Renal cortical epithelial cell (primary cell): ENCODE results near the gene ACOXL. TPM values are rescaled to one million over a fixed set of nuclear protein-coding genes. Genes with fewer than 3 reads are reported as not detected.
A peak's percentile ranks its signal among the peaks of the same experiment; 100 is the strongest.
"Not testable (repeated sequence)": the region's sequence is repeated elsewhere in the genome, so short reads cannot be mapped to it uniquely, and the experiment has no call there.

Source experiments
- DNase-seq: peaks from one replicate; pipeline ENCODE4 v3.0.0-alpha.2; 2011; ENCODE audit warnings: low read depth
- total RNA-seq: library from RNA; depleted of rRNA; stranded (reverse); fragments of >200 nt; gene quantifications from 2 replicates; pipeline ENCODE4 v1.2.3, GENCODE V29; 2014

Gene ACOXL
- total RNA-seq, 1 donor from 2014 or later: not detected

DNA sequence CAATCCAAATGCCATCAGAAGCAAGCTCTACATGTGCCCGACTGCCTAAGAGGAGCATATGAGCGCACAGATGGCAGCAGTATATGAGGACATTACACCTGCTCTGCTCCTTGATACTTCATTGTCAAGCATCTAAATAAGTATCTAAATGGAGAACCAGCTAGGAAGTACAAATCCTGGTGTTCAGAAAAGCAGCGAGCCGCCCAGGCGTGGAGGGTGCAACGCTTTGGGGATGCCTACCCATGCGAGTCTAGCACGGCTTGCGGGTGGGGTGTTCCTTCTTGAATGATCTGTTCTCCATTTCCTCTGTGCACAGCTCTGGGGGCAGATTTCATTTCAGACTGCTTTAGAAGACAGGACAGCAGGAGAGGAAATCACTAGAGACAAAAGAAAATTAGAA, 325.3 kb downstream of the ACOXL start:
- DNase-seq: no peak

DNA sequence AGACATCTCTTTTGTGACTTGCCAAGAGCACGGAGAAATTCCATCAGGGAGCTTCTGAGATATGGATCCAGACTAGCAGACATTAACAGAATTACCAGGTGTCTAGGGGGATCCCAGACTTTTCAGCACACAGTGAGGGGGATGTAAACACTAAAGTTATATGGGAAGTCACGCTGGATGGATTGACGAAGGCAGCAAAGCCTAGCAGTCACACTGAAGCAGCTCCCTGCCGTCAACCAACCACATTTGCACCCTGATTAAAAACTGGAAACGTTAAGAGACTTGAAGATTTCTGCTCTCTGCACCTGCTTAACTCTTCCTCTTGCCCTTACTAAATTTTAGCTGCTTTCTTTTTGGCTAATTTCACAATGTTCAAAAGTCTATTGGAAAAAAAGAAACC, 325.9 kb downstream of the ACOXL start:
- no peak for DNase-seq

DNA sequence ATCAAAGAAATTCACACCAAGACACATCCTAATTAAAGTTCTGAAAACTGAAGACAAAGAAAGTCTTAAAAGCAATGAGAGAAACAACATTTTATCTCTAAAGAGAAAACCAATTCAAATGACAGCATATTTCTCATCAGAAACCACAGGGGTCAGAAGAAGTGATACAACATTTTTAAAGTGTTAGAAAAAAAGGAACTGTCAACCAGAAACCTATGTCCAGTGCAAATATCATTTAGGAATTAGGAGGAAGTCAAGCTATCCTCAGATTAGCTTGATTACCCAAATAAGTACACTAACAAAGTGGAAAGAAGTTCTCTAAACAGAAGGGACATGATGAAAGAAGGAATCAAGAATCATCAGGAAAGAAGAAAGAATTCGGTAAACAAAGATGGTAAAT, 328.8 kb downstream of the ACOXL start:
- DNase-seq: no peak

DNA sequence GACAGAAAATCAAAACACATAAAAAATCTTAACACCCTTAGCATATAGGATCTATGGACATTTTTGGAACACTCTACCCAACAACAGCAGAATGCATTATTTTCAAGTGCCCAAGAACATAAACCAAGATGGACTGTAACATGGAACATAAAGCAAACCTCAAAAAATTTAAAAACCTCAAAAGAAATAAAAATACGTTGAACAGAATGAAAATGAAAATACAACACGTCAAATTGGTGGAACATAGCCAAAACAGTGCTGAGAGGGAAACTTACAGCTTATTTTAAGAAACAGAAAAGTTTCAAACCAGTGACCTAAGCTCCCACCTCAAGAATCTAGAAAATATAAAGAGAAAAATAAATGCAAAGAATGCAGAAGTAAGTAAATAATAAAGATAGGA, 330.0 kb downstream of the ACOXL start:
- DNase-seq: no peak

DNA sequence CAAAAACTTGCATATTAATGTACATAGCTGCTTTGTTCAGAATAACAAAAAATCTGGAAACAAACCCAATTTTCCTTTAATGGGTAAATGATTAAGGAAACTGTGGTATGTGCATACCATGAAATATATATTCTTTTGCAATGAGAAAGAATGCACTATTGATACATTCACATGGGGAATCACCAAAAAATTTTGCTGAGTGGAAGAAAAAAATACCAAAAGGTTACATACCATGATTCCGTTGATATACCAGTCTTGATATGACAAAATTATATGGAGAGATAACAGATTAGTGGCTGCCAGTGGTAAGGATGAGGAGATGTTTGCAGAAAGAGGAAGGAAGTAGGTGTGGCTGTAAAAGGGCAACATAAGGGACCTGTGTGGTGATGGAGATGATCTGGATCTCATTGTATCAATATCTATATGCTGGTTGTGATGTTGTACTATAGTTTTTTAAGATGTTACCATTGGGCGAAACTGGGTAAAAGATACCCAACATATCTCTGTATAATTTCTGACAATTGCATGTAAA, 333.8 kb downstream of the ACOXL start:
- no peak for DNase-seq

DNA sequence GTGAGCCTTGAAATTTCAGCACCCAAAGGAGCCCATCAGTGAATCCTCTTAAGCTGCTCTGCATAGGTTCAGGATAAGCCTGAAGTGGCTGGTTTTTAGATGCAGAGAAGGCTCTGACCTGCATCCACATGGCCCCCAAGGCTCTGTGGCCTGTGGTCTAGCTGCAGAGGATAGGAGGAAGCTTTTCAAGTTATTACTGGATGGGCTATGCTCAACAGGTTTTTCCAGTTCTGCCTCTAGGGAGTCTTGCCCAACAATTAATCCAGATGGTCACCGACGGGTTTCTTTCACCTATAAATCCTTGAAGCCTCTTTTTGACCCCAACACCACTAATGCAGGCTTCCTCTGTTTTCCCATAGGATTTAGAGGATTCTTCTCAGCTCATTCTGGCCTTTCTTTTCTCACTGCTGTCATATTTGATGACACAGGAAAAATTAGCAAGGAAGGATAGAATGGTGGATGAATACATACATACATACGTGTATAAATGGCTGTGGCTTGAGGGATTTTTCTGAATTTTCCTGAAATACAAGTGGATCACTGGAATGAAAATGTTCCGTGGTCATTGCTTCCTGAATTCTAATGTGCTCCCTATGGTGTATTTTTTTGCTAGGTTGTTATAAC, 336.2 kb downstream of the ACOXL start:
- peak; percentile 47 for DNase-seq

DNA sequence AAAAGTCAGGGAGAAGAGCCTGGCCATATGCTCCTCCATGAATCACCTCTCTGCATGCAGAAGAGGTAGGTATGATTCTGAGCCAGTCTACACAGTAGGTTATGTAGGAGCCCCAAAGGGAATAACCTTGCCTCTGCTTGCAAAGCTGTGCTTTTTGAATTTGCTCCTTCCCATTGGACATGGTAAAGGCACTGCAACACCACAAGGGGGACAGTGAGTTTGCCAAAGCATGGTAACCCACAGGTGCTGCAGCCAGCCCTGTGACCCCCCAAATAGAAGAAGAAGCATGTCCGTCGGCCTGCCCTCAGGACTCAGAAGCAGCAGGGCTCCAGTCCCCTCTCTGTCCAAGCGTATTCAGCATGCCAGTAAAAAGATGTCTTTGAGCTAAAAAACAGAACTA, 337.3 kb downstream of the ACOXL start:
- DNase-seq: no peak

DNA sequence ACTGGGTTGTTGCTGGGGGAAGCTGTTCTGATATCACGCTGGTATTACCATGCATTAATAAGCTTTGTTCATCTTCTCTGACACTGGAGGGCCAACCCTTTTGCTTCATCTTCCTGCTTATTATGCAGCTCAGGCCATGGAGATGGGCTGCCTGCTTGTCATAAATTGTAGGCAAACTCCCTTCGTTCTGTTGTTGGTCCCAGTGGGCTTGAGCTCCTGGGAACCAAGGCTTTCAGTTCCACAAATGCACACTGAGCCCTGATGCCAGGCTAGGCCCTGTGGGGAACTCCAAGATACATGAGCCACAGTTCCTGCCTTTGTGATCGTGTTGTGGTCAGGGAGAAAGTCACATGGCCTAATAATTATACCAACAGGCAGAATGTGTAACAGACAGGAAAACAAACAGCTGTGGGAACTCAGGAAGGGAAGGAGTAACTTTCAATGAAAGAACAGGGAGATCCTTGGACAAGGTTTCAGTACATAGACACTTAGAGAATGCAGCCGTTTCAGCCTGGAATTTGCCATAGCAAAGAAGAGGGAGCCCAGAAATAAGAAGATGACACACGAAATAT, 339.3 kb downstream of the ACOXL start:
- peak; percentile 100 for DNase-seq

DNA sequence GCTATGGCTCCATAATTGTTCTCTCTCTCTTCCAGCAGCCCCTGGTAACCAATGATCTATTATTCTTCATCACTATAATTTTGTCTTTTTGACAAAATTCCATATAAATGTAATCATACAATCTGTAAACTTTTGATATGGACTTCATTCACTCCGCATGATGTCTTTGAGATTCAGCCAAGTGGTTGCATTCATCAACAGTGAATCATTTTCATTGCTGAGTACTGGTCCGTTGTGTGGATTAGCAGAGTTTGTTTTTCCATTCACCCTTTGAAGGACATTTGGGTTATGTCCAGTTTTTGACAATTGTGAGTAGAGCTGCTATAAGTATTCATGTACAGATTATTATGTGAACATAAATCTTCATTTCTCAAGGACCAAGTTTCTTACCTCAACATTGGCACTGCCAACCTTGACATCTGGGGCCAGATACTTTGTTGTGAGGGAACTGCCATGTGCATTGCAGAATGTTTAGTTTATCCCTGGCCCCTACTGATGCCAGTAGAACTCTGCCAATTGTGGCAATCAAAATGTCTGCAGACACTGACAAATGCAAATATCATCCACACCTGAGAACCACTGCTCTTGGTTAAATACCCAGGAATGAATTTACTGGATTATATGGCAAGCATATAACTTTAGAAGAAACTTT, 340.0 kb downstream of the ACOXL start:
- peak; percentile 97 for DNase-seq

DNA sequence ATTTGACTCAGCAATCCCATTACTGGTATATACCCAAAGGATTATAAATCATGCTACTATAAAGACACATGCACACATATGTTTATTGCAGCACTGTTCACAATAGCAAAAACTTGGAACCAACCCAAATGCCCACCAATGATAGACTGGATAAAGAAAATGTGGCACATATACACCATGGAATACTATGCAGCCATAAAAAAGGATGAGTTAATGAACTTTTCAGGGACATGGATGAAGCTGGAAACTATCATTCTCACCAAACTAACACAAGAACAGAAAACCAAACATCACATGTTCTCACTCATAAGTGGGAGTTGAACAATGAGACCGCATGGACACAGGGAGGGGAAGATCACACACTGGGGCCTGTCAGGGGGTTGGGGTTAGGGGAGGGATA, 350.3 kb downstream of the ACOXL start:
- not testable (repeated sequence) for DNase-seq

DNA sequence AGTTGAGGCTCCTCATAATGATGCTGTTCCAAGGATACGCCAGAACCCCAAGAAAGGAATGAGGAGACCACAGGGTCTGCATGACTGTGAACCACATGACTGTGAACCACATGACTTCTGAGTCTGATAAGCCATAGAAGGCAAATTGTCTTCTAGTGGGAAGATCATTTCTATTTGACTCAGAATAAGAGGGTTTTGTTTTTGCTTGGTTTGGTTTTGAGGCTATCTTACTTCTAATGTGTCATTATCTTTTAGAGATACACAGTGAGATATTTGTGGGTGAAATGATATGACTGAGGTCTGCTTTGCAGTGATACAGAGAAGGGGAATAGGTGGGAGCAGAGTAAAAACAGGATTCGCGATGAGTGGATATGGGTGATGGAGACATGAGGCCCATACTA, 359.4 kb downstream of the ACOXL start:
- DNase-seq: no peak

DNA sequence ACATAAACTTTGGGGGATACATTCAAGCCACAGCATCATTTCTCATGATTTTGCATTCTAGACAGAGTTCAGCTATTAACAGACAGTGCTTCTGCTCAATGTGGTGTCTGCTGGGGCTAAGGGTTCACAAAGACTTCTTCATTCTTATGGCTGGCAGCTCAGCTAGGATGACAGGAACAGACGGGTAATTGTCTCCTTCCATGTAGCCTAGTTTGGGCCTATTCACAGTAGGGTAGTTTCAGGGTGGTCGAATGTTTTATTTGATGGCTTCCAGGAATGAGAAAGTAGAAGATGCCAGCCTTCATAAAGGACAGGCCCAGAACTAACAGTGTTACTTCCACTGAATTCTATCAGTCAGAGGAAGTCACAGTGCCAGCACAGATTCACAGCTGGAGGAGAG, 362.3 kb downstream of the ACOXL start:
- no peak for DNase-seq

DNA sequence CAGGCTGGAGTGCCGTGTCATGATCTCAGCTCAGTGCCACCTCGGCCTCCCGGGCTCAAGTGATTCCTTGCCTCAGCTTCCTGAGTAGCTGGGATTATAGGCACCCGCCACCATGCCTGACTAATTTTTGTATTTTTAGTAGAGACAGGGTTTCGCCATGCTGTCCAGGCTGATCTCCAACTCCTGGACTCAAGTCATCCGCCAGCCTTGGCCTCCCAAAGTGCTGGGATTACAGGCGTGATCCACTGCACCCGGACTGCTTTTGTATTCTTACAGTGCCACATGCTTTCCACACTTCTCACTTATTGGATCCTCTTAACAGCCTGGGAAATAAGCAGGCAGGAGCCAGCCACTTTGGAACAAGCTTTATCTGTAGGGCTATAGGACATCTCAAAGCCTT, 363.1 kb downstream of the ACOXL start:
- no peak for DNase-seq

DNA sequence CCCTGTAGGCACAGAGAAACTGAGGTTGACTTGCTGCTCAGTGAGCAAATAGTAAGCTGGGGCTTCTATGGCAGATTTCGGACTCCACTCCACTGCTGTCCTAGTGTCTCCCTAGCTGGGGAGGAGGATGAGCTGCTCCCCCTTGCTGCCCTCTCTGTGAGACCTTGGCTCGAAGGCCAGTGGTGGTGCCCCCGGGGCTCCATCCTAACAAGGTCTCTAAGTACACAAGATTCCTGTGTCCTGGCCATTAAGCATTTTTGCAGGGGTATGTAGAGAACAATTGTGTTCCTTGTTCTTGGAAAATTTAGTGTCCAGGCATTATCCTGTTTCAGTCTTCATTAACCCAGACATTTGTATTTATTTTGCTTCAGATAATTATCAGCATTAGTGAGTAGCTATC, 367.0 kb downstream of the ACOXL start:
- DNase-seq: no peak

DNA sequence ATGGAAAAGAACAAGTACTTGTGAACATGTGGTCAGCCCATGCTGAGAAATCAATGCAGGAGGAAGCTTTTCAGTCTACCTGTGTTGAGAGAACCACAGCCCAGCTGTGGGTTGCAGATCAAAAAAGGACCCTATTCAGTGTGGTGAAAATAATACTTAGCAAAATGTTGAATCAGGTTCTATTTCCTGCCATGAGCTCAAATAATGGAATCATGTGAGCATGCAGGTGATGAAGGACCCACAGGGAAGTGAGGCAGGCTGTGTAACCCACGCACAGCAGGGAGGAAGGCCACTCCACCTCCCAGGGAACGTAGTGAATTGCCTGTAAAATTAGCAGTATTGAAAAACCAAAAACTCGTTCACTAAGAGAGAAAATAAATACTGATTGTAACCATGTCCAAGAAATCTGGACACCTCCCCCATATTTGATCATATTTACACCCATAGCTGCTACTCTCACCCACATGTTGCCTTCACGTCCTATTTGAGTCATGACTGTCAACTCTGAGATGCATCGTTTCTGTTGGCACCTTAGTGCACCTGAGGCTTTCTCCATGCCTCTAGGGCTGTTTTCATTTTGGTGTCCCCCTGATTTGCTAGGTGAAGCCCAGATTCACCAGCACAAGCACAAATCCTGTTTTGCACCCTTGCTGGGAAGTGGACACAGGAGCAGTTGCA, 367.9 kb downstream of the ACOXL start:
- no peak for DNase-seq

DNA sequence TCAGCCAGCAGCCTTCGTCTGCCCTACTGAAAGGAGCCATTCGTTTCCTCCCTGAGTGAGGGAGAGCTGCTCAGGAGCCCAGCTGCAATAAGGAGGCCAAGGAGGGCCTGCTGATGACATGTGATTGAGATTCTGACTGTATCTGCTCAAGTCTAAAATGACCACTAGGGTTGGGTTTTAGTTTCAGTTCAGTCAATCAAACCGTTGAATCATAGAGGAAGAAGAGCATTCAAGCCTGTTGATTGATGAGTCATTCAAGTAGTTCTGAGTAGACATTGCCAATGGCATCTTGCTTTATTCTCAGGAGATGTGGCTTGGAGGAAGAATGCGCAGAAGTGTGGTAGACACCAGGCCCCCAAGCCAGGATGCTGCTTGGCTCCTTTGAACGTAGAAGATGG, 368.4 kb downstream of the ACOXL start:
- DNase-seq: peak; percentile 86

DNA sequence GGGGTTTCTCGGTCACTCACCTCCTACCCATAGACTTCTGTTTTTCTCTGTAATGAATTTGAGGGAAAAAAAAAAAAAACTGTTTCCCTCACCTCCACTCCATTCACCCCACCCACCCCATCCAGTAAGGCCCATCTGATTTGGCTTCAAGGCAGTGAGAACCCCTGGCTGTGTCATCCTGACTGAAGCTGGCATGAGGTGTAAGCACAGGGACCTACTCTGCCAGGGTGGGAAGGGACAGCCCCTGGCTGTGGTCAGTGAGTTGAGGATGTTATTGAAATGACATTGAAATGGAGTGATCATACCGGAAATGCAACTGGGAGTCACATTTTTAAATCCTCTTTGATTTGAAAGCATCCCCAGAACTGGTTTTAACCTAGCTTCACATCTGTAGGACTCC, 369.2 kb downstream of the ACOXL start:
- DNase-seq: no peak

DNA sequence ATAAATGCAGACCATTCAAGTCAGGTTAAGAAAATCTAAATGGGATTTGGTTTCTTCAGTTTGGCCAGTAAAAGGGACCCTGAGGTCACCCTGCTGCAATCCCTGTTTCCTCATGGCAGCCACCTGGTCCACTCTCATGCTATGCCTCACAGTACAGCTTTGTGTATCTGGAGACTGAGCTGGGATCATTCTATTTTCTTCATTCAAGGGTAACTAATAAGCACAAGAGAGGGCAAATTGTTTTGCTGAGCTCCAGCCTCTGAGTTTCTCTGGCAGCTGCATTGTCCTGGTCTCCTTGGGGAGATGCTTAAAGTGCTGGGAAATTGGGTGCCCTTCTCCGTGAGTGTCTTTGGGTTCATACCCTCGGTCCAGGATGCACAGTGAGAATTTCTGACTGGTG, 369.8 kb downstream of the ACOXL start:
- DNase-seq: no peak

DNA sequence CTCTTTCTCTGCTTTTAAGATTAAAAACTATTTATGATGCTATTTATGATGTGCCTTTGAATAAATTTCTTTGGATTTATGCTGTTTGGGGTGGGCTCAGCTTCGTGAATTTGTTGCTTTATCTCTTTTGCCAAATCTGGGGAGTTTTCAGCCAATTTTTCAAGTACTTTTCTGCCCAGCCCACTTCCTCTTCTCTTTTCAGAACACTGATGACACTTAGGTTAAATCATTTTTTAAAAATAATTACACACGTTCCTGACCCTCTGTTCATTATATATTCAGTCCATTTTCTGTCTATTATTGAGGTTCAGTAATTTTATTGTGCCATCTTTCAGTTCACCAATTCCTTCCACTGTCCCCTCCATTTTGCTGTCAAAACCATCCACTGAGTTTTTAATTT, 373.6 kb downstream of the ACOXL start:
- DNase-seq: no peak

DNA sequence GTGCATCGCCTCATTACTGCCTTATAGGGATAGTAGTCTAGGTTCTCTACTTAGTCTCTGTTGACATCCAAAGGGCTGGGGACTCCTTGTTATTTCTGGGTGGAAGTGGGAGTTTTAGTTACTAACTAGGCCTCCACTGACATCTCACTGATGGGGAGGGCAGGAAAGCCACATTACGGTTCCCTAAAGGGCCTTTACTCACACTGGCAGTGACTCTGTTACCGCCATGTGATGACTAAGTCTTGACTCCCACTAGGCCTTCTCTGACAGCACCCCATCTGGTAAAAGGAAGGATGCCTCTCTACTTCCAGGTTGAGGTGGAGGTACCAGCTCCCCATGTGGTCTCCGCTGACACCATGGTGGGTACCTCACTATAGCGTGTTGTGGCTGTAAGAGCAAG, 374.3 kb downstream of the ACOXL start:
- no peak for DNase-seq

DNA sequence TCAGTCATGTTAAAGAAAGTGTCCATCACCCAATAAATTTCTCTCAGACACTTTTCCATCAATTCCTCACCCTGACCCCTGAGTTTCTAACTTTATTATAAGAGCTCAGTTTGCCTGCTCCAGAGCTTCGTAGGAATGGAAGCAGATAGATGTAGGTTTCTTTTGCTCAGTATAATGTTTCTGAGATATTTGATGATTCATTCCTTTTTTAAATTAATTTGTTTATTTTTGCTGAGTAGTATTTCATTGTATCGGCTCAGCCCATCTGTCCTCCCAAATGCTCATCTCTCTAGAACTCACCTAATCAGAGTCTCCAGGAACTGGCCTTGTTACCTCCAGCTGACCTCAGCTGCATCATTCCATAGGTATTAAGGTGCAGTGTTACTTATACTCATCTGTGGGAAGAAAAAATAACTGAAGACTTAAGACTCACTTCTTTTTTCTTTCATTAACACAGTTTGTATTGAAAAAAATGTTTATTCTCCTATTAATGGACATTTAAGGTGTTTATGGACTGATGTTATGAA, 376.4 kb downstream of the ACOXL start:
- DNase-seq: no peak

DNA sequence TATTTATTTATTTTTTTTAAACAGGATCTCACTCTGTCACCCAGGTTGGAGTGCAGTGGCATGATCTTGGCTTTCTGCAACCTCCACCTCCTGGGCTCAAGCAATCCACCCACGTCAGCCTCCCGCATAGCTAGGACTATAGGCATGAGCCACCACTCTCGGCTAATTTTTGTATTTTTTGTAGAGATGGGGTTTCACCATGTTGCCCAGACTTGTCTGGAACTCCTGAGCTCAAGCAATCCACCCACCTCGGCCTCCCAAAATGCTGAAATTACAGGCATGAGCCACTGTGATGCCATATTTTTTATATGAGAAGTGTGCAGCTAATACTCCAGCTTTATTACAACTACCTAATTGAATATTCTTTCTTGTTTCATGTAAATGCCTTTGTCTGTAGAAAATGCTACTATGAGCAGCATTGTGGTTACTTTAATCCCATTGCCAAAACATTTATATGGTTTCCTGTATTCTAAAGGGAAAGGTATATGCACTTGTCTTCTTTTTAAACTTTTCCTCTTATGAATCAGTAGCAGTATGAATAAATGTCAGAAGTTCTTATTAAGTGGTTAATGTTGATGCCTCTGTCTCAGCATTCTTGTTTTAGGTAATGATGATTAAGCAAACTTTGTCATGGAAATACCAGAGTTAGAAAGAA, 378.9 kb downstream of the ACOXL start:
- no peak for DNase-seq
